Nephron (organoid): ENCODE measurements around the gene NRSN2.
"Not testable (repeated sequence)": the region's sequence is repeated elsewhere in the genome, so short reads cannot be mapped to it uniquely, and the experiment has no call there.

Source experiments
- H3K27ac Mint-ChIP-seq, 3 experiments: 2 replicates each; pipeline ENCODE4 v1.8.0; 2020; ENCODE audit warnings: mixed read lengths in 3 of 3, mild to moderate bottlenecking in 2 of 3, moderate library complexity in 1 of 3
- H3K27me3 Mint-ChIP-seq: 2 replicates; pipeline ENCODE4 v1.8.0; 2021; ENCODE audit warnings: low read depth, mild to moderate bottlenecking, moderate library complexity, mixed read lengths
- H3K36me3 Mint-ChIP-seq: 2 replicates; pipeline ENCODE4 v1.8.0; 2020; ENCODE audit warnings: low read depth, mixed read lengths
- H3K4me1 Mint-ChIP-seq: 2 replicates; pipeline ENCODE4 v1.8.0; 2020; ENCODE audit warnings: mixed read lengths
- H3K4me3 Mint-ChIP-seq, 3 experiments: 2 replicates each; pipeline ENCODE4 v1.8.0; 2020; ENCODE audit warnings: mild to moderate bottlenecking in 3 of 3, mixed read lengths in 3 of 3, moderate library complexity in 2 of 3
- H3K9me3 Mint-ChIP-seq: 2 replicates; pipeline ENCODE4 v1.8.0; 2020; ENCODE audit warnings: mixed read lengths
- TF ChIP-seq, protein P1 (sequence below), 3 experiments: fragments of 200-600 bp; sonication (generic); IDR thresholded peaks; one replicate each; pipeline ENCODE4 v1.5.0; 2021; ENCODE audit warnings: antibody characterized with exemption in 3 of 3; ENCODE audit not compliant: unreplicated experiment in 3 of 3

Gene NRSN2

DNA sequence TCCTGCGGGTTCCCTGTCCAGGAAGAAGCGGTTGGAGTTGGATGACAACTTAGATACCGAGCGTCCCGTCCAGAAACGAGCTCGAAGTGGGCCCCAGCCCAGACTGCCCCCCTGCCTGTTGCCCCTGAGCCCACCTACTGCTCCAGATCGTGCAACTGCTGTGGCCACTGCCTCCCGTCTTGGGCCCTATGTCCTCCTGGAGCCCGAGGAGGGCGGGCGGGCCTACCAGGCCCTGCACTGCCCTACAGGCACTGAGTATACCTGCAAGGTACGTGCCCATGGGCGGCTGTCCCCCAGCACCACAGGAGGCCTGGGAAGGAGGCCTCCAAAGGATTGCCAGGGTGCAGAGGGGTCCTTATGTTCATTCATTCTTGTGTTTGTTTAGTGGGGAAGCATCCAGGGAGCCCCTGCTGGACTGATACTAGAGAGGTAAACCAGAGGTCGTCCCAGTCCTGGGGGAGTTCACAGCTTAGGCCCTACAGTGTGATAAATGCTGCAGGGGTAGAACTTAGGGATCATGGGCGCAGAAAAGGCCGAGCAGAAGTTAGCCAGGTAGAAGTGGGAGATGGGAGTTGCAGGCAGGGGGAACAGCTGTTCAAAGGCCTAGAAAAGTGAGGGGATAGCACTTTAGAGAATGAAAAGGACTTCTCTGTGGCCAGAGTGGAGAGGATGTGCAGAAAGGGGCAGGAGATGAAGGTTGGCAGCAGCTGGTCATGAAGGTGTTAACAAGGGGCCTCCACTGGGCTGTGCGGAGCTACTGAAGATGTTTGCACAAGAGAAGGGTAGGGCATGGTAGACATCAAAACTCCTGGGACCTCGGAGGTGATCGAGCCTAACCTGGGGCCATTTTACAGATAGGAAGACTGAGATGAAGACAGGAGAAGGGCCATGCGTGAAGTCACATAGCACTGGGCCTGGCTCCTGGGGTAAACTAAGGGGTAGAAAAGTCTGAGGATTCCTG, 41.4 kb downstream of the NRSN2 start:
- no peaks in the 10 kb centered on the region for H3K4me1 Mint-ChIP-seq
- H3K9me3 Mint-ChIP-seq: no peaks in the 10 kb centered on the region
- no peak overlapping the region for H3K27ac Mint-ChIP-seq
- peaks cover 8% of the 10 kb centered on the region for H3K27me3 Mint-ChIP-seq
- H3K36me3 Mint-ChIP-seq: no peaks in the 10 kb centered on the region
- H3K4me3 Mint-ChIP-seq: no peak overlapping the region
- TF ChIP-seq, protein P1, sequence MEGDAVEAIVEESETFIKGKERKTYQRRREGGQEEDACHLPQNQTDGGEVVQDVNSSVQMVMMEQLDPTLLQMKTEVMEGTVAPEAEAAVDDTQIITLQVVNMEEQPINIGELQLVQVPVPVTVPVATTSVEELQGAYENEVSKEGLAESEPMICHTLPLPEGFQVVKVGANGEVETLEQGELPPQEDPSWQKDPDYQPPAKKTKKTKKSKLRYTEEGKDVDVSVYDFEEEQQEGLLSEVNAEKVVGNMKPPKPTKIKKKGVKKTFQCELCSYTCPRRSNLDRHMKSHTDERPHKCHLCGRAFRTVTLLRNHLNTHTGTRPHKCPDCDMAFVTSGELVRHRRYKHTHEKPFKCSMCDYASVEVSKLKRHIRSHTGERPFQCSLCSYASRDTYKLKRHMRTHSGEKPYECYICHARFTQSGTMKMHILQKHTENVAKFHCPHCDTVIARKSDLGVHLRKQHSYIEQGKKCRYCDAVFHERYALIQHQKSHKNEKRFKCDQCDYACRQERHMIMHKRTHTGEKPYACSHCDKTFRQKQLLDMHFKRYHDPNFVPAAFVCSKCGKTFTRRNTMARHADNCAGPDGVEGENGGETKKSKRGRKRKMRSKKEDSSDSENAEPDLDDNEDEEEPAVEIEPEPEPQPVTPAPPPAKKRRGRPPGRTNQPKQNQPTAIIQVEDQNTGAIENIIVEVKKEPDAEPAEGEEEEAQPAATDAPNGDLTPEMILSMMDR (IDR thresholded peaks at IDR 0.05; ENCODE audit: unreplicated experiment in 3 of 3): no peak

DNA sequence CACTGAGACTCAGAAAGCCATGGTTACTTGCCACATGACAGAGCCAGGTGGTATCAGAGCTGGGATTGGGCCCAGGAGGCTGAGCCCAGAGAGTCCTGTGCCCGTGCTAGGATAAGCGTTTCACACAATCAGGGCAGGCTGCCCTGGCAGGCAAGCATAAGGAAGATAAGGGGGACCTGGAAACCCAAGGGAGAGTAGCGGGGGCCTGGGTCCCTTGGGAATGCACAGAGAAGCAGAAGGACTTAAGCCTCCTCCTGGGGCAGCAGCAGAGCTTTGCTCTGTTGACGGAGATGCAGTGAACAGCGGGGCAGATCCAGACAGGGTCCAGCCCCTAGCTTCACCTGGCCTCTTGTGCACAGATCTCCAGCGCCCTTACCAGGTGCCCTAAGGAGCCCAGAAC, 42.3 kb downstream of the NRSN2 start:
- Mint-ChIP-seq H3K27me3 (no peaks in the 10 kb centered on the region), H3K27ac (no peak overlapping the region), H3K4me1 (no peaks in the 10 kb centered on the region), H3K36me3 (no peaks in the 10 kb centered on the region), H3K9me3 (no peaks in the 10 kb centered on the region), H3K4me3 (no peak overlapping the region)
- TF ChIP-seq, protein P1 (IDR thresholded peaks at IDR 0.05; ENCODE audit: unreplicated experiment in 3 of 3): no peak

DNA sequence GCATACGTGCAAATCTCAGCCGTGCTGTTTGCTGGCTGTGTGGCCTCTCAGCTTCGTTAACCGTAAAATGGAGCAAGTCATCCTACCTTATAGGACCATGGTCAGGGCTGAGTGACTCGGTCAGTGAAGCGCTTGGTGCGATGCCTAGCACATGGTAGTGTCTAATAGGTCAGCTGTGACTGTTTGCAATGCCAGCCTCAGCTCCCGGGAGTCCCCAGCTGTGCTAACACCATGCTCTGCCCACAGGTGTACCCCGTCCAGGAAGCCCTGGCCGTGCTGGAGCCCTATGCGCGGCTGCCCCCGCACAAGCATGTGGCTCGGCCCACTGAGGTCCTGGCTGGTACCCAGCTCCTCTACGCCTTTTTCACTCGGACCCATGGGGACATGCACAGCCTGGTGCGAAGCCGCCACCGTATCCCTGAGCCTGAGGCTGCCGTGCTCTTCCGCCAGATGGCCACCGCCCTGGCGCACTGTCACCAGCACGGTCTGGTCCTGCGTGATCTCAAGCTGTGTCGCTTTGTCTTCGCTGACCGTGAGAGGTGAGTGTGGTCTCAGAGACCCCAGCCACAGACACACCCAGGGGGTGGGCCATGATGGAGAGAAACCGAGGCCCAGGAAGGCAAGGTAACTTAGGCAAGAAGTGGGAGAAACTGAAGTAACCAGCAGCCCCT, 44.3 kb downstream of the NRSN2 start:
- Mint-ChIP-seq H3K27me3 (no peaks in the 10 kb centered on the region), H3K4me3 (no peak overlapping the region), H3K36me3 (no peaks in the 10 kb centered on the region), H3K4me1 (no peaks in the 10 kb centered on the region), H3K27ac (no peak overlapping the region), H3K9me3 (no peaks in the 10 kb centered on the region)
- TF ChIP-seq, protein P1 (IDR thresholded peaks at IDR 0.05; ENCODE audit: unreplicated experiment in 3 of 3): no peak

DNA sequence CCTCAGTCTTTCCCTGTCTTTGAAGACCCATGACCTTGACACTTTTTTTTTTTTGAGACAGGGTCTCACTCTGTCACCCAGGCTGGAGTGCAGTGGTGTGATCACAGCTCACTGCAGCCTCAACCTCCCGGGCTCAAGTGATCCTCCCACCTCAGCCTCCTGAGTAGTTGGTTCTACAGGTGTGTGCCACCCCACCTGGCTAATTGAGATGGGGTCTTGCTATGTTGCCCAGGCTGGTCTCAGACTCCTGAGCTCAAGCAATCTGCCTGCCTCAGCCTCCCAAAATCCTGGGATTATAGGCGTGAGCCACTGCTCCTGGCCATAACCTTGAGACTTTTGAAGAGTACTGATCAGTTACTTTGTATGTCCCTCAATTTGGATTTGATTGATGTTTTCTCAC, 46.4 kb downstream of the NRSN2 start:
- H3K36me3 Mint-ChIP-seq, H3K9me3 Mint-ChIP-seq, H3K27ac Mint-ChIP-seq, H3K4me3 Mint-ChIP-seq, H3K27me3 Mint-ChIP-seq, H3K4me1 Mint-ChIP-seq: not testable (repeated sequence)

- Mint-ChIP-seq H3K36me3 (no peaks in the 10 kb centered on the region), H3K27me3 (no peaks in the 10 kb centered on the region), H3K4me1 (peaks cover 10% of the 10 kb centered on the region), H3K27ac (no peak overlapping the region), H3K4me3 (no peak overlapping the region), H3K9me3 (no peaks in the 10 kb centered on the region)
- TF ChIP-seq, protein P1 (IDR thresholded peaks at IDR 0.05; ENCODE audit: unreplicated experiment in 3 of 3): no peak
Observed at GRCh38 chr20:396252-396618, 49.3 kb downstream of the NRSN2 start.

- no peak overlapping the region for H3K27ac Mint-ChIP-seq
- no peaks in the 10 kb centered on the region for H3K27me3 Mint-ChIP-seq
- no peaks in the 10 kb centered on the region for H3K36me3 Mint-ChIP-seq
- H3K4me1 Mint-ChIP-seq: peaks cover 10% of the 10 kb centered on the region
- TF ChIP-seq, protein P1 (IDR thresholded peaks at IDR 0.05; ENCODE audit: unreplicated experiment in 3 of 3): no peak
- no peak overlapping the region for H3K4me3 Mint-ChIP-seq
- H3K9me3 Mint-ChIP-seq: no peaks in the 10 kb centered on the region
Observed at GRCh38 chr20:396619-397431, 49.9 kb downstream of the NRSN2 start.
